ENCODE data around the gene EXOC1. TPM values are rescaled to one million over a fixed set of nuclear protein-coding genes. Genes with fewer than 3 reads are reported as not detected.
A peak's percentile ranks its signal among the peaks of the same experiment; 100 is the strongest.

The EXOC1 gene
- total RNA-seq, 1 experiment from 2014 or later, result 24.1 TPM

DNA sequence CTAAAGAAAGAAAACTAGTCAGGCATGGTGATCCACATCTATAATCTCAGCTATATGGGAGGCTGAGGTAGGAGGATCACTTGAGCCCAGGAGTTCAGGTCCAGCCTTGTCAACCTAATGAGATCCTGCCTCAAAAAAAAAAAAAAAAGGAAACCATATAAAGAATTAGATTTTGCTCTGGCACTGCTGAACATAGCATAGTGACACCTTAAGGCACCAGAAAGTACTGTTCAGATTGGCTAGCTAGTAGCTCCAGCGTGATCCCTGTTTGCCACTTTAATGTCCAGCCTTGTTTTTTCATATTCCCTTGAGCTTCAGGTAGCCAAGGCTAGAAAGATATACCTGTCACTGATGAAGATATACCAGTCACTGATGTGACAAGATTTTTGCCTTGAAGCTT is 34.1 kb downstream of the EXOC1 start:
- POLR2A ChIA-PET, result interaction anchor here (0.7 kb wide), 1 partner anchor 485 kb away, joined by 5 read pairs; no protein-coding TSS in a partner anchor
- H3K4me3 ChIP-seq (ENCODE audit: low read depth in 2 of 2, low read length in 2 of 2), result no peak overlapping the region
- H3K9me3 ChIP-seq (ENCODE audit: control insufficient read depth, insufficient read depth, low read depth, low read length), result no peaks in the 10 kb centered on the region
- ATAC-seq (no peak), DNase-seq (ENCODE audit: low read depth, low spot score) (no peak)
- no peak overlapping the region for H3K27ac ChIP-seq (ENCODE audit: low read length)
- H3K4me1 ChIP-seq (ENCODE audit: control insufficient read depth, insufficient read depth, low read length), result no peaks in the 10 kb centered on the region
- in situ Hi-C loops (cut with HindIII; ENCODE audit: low pct_unique_long_range_greater_than_20kb, low sequenced_read_pairs) (no loop called here), intact Hi-C loops (cut with micrococcal nuclease; ENCODE audit: unreplicated experiment) (no loop called here)
- H3K27me3 ChIP-seq (ENCODE audit: control insufficient read depth, insufficient read depth, low read length), result no peaks in the 10 kb centered on the region
- CTCF ChIA-PET, result interaction anchor here (0.7 kb wide), 1 partner anchor 16 kb away, joined by 4 read pairs; no protein-coding TSS in a partner anchor
- TF ChIP-seq POLR2AphosphoS5 (IDR thresholded peaks at IDR 0.05; ENCODE audit: low read depth, low read length) (no peak), SIN3A (IDR thresholded peaks at IDR 0.05; ENCODE audit: borderline replicate concordance, insufficient read depth, low read depth, low read length) (no peak), TCF7L2 (IDR thresholded peaks at IDR 0.05; ENCODE audit: low read depth, low read length) (no peak)
- TF ChIP-seq, protein P1, sequence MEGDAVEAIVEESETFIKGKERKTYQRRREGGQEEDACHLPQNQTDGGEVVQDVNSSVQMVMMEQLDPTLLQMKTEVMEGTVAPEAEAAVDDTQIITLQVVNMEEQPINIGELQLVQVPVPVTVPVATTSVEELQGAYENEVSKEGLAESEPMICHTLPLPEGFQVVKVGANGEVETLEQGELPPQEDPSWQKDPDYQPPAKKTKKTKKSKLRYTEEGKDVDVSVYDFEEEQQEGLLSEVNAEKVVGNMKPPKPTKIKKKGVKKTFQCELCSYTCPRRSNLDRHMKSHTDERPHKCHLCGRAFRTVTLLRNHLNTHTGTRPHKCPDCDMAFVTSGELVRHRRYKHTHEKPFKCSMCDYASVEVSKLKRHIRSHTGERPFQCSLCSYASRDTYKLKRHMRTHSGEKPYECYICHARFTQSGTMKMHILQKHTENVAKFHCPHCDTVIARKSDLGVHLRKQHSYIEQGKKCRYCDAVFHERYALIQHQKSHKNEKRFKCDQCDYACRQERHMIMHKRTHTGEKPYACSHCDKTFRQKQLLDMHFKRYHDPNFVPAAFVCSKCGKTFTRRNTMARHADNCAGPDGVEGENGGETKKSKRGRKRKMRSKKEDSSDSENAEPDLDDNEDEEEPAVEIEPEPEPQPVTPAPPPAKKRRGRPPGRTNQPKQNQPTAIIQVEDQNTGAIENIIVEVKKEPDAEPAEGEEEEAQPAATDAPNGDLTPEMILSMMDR (IDR thresholded peaks at IDR 0.05), result peak; percentile 21; the same call in 1 of the 2 replicates
- no TSS peak for BruUV-seq (replicated peaks)
- no peaks in the 10 kb centered on the region; the same call in 1 of the 2 replicates for H3K36me3 ChIP-seq (ENCODE audit: control insufficient read depth, insufficient read depth, low read length)

DNA sequence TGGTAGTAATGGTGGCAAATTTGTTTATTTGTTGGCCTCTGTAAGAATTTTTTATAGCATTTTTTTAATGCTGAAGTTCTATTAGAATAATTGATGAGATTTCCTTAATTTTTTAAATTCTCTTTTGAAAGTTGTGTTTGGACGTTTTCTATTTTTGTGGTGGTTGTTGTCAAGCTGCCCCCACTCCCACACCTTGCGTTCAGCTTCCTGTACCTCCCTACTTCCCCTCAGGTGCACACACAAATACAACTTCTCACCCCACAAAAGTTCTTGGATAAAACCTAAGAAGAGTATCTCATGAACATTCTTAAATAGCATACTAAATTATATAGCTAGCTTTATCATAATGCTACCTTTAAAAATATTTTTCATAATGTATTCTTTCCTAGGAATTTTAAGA is 38.7 kb downstream of the EXOC1 start:
- no peaks in the 10 kb centered on the region for H3K4me1 ChIP-seq (ENCODE audit: control insufficient read depth, insufficient read depth, low read length)
- no peak for ATAC-seq
- TF ChIP-seq REST (IDR thresholded peaks at IDR 0.05; ENCODE audit: insufficient read depth in 1 of 2, low read depth in 2 of 2, low read length in 1 of 2) (no peak), SIN3A (IDR thresholded peaks at IDR 0.05; ENCODE audit: borderline replicate concordance, insufficient read depth, low read depth, low read length) (no peak), TCF7L2 (IDR thresholded peaks at IDR 0.05; ENCODE audit: low read depth, low read length) (no peak), POLR2AphosphoS5 (IDR thresholded peaks at IDR 0.05; ENCODE audit: low read depth, low read length) (no peak)
- TF ChIP-seq, protein P1 (IDR thresholded peaks at IDR 0.05), result no peak
- intact Hi-C loops (cut with micrococcal nuclease; ENCODE audit: unreplicated experiment) (no loop called here), in situ Hi-C loops (cut with HindIII; ENCODE audit: low pct_unique_long_range_greater_than_20kb, low sequenced_read_pairs) (no loop called here)
- DNase-seq (ENCODE audit: low read depth, low spot score), result no peak
- no TSS peak for BruUV-seq (replicated peaks)
- POLR2A ChIA-PET, result no interaction called here
- no peaks in the 10 kb centered on the region; the same call in 1 of the 2 replicates for H3K36me3 ChIP-seq (ENCODE audit: control insufficient read depth, insufficient read depth, low read length)
- no peak overlapping the region for H3K27ac ChIP-seq (ENCODE audit: low read length)
- H3K9me3 ChIP-seq (ENCODE audit: control insufficient read depth, insufficient read depth, low read depth, low read length), result no peaks in the 10 kb centered on the region
- no peaks in the 10 kb centered on the region for H3K27me3 ChIP-seq (ENCODE audit: control insufficient read depth, insufficient read depth, low read length)
- CTCF ChIA-PET, result no interaction called here
- H3K4me3 ChIP-seq (ENCODE audit: low read depth in 2 of 2, low read length in 2 of 2), result no peak overlapping the region
